AG09319 (cell line): ENCODE results near the gene TBCB.
"Not testable (repeated sequence)": the region's sequence is repeated elsewhere in the genome, so short reads cannot be mapped to it uniquely, and the experiment has no call there.

Experiments used
- DNase-seq: peaks from one replicate; pipeline ENCODE4 v3.0.0-alpha.2; 2010; ENCODE audit warnings: low read depth; ENCODE audit errors: extremely low read depth
- CTCF ChIP-seq: IDR thresholded peaks from 2 replicates; pipeline ENCODE4 v1.5.1; 2011; ENCODE audit warnings: low read depth, mild to moderate bottlenecking, inconsistent platforms, low read length, moderate library complexity

TBCB gene

GRCh38 chr19:36169084-36169760, 54.0 kb downstream of the TBCB start:
- DNase-seq, result no peak
- TF ChIP-seq CTCF, result no peak

GRCh38 chr19:36172852-36173251, 57.6 kb downstream of the TBCB start:
- TF ChIP-seq CTCF, result no peak
- DNase-seq, result no peak

- DNase-seq, result not testable (repeated sequence)
These were observed 58.6 kb downstream of the TBCB start for GRCh38 chr19:36173846-36174245.
